IMR-90 (cell line): ENCODE measurements around the gene CDC42EP2. TPM values are rescaled to one million over a fixed set of nuclear protein-coding genes. Genes with fewer than 3 reads are reported as not detected.

ENCODE experiments used
- ATAC-seq: fragments of 200-7000 bp; cut with Tn5 transposase; 2 replicates; pipeline ENCODE4 v1.9.1; 2020; ENCODE audit warnings: low read depth, mild to moderate bottlenecking, moderate library complexity
- BruUV-seq: library from RNA; stranded (reverse); fragments of 400-500 nt; replicated peaks from 2 replicates; lab custom pipeline; 2021; lab: Mats Ljungman, UMichigan
- CTCF ChIA-PET: fragments of 300-600 bp; formaldehyde crosslinking; extraction: SDS; loops from one replicate; lab custom pipeline; 2021; ENCODE audit warnings: antibody characterized with exemption; lab: Yijun Ruan, JAX
- POLR2A ChIA-PET: fragments of 300-600 bp; sonication (Branson Sonifier 250); formaldehyde crosslinking; loops from one replicate; lab custom pipeline; 2022; ENCODE audit warnings: antibody characterized with exemption; ENCODE audit not compliant: unreplicated experiment; lab: Charles Lee
- DNase-seq: peaks from one replicate; pipeline ENCODE4 v3.0.0; 2013
- H2AFZ ChIP-seq: replicated peaks from 2 replicates; pipeline ENCODE3; 2013; ENCODE audit warnings: low read length, mild to moderate bottlenecking; ENCODE audit not compliant: poor library complexity
- H2AK5ac ChIP-seq: 2 replicates; pipeline ENCODE4 v1.6.1; 2013; ENCODE audit warnings: low read depth, low read length, inconsistent platforms
- H2AK9ac ChIP-seq: replicated peaks from 2 replicates; pipeline ENCODE3; 2013; ENCODE audit warnings: mild to moderate bottlenecking, low read depth, low read length, moderate library complexity; ENCODE audit not compliant: poor library complexity
- H2BK120ac ChIP-seq: 2 replicates; pipeline ENCODE4 v1.6.1; 2013; ENCODE audit warnings: low read depth, low read length, inconsistent platforms
- H2BK15ac ChIP-seq: 3 replicates; pipeline ENCODE4 v1.6.1; 2013; ENCODE audit warnings: low read depth, low read length, inconsistent platforms
- H2BK20ac ChIP-seq: 2 replicates; pipeline ENCODE4 v1.6.1; 2013; ENCODE audit warnings: low read depth, mild to moderate bottlenecking, inconsistent platforms, low read length, moderate library complexity
- H2BK5ac ChIP-seq: 2 replicates; pipeline ENCODE4 v1.6.1; 2013; ENCODE audit warnings: mild to moderate bottlenecking, low read depth, low read length, inconsistent platforms; ENCODE audit not compliant: poor library complexity, severe bottlenecking
- H3K14ac ChIP-seq: replicated peaks from 2 replicates; pipeline ENCODE4 v1.6.1; 2013; ENCODE audit warnings: low read depth, low read length, inconsistent platforms
- H3K18ac ChIP-seq: 2 replicates; pipeline ENCODE4 v1.6.1; 2013; ENCODE audit warnings: low read depth, low read length, control low read depth
- H3K23ac ChIP-seq: 2 replicates; pipeline ENCODE4 v1.6.1; 2013; ENCODE audit warnings: low read depth, low read length, inconsistent platforms
- H3K27ac ChIP-seq: 2 replicates; pipeline ENCODE4 v1.5.1; 2013; ENCODE audit warnings: mild to moderate bottlenecking, control low read depth, low read length; ENCODE audit not compliant: insufficient read depth
- H3K27me3 ChIP-seq: 2 replicates; pipeline ENCODE4 v1.6.1; 2013; ENCODE audit warnings: low read length; ENCODE audit not compliant: control insufficient read depth, insufficient read depth
- H3K36me3 ChIP-seq: 2 replicates; pipeline ENCODE4 v1.6.1; 2013; ENCODE audit warnings: low read length, mixed read lengths; ENCODE audit not compliant: control insufficient read depth, insufficient read depth
- H3K4ac ChIP-seq: 2 replicates; pipeline ENCODE4 v1.6.1; 2013; ENCODE audit warnings: low read depth, low read length, inconsistent platforms
- H3K4me1 ChIP-seq: 2 replicates; pipeline ENCODE4 v1.6.1; 2013; ENCODE audit warnings: low read length, mixed read lengths; ENCODE audit not compliant: control insufficient read depth, insufficient read depth
- H3K4me2 ChIP-seq: 2 replicates; pipeline ENCODE4 v1.6.1; 2013; ENCODE audit warnings: low read depth, mild to moderate bottlenecking, control low read depth, low read length, moderate library complexity
- H3K4me3 ChIP-seq: 2 replicates; pipeline ENCODE4 v1.5.1; 2013; ENCODE audit warnings: low read depth, mild to moderate bottlenecking, control low read depth, low read length, moderate library complexity; ENCODE audit not compliant: insufficient read depth
- H3K56ac ChIP-seq: 2 replicates; pipeline ENCODE4 v1.6.1; 2013; ENCODE audit warnings: low read length, inconsistent platforms; ENCODE audit not compliant: insufficient read depth; ENCODE audit errors: extremely low read depth
- H3K79me1 ChIP-seq, 2 experiments: 2 replicates each; pipeline ENCODE4 v1.6.1; 2013; ENCODE audit warnings: low read length in 2 of 2, inconsistent platforms in 1 of 2, low read depth in 1 of 2
- H3K9ac ChIP-seq: 2 replicates; pipeline ENCODE4 v1.6.1; 2013; ENCODE audit warnings: low read depth, low read length, control low read depth
- H3K9me1 ChIP-seq: 2 replicates; pipeline ENCODE4 v1.6.1; 2013; ENCODE audit warnings: low read length, inconsistent platforms; ENCODE audit not compliant: insufficient read depth
- H3K9me3 ChIP-seq: 2 replicates; pipeline ENCODE4 v1.6.1; 2013; ENCODE audit warnings: low read length; ENCODE audit not compliant: control insufficient read depth, insufficient read depth
- H4K20me1 ChIP-seq: 2 replicates; pipeline ENCODE4 v1.6.1; 2013; ENCODE audit warnings: low read length, inconsistent platforms; ENCODE audit not compliant: insufficient read depth
- H4K5ac ChIP-seq: 2 replicates; pipeline ENCODE4 v1.6.1; 2013; ENCODE audit warnings: mild to moderate bottlenecking, low read depth, low read length, control low read depth
- H4K8ac ChIP-seq, 2 experiments: 2 replicates each; pipeline ENCODE4 v1.6.1; 2013; ENCODE audit warnings: low read depth in 2 of 2, low read length in 2 of 2, control low read depth in 1 of 2, inconsistent platforms in 1 of 2
- H4K91ac ChIP-seq: 2 replicates; pipeline ENCODE4 v1.6.1; 2013; ENCODE audit warnings: low read depth, low read length, inconsistent platforms; ENCODE audit not compliant: insufficient read depth
- BHLHE40 ChIP-seq: fragments of 150-350 bp; IDR thresholded peaks from 2 replicates; pipeline ENCODE4 v1.6.1; 2016; ENCODE audit warnings: mild to moderate bottlenecking, low read depth, low read length
- CEBPB ChIP-seq: IDR thresholded peaks from 2 replicates; pipeline ENCODE4 v1.6.1; 2012; ENCODE audit warnings: low read depth, low read length, improper control_type of control experiment
- CHD1 ChIP-seq: IDR thresholded peaks from 2 replicates; pipeline ENCODE4 v1.6.1; 2012; ENCODE audit warnings: low read depth, low read length, improper control_type of control experiment
- ELK1 ChIP-seq: fragments of 150-350 bp; IDR thresholded peaks from 2 replicates; pipeline ENCODE4 v1.6.1; 2016; ENCODE audit warnings: low read depth, mild to moderate bottlenecking, low read length, moderate library complexity, borderline replicate concordance
- FOS ChIP-seq: fragments of 150-350 bp; IDR thresholded peaks from 2 replicates; pipeline ENCODE4 v1.6.1; 2016; ENCODE audit warnings: low read depth, low read length
- MAFK ChIP-seq: IDR thresholded peaks from 2 replicates; pipeline ENCODE4 v1.6.1; 2012; ENCODE audit warnings: low read depth, low read length, improper control_type of control experiment
- MXI1 ChIP-seq: IDR thresholded peaks from 2 replicates; pipeline ENCODE4 v1.6.1; 2012; ENCODE audit warnings: low read depth, mild to moderate bottlenecking, low read length, moderate library complexity, borderline replicate concordance
- NFE2L2 ChIP-seq: fragments of 150-350 bp; IDR thresholded peaks from 2 replicates; pipeline ENCODE4 v1.6.1; 2016; ENCODE audit warnings: low read depth, mild to moderate bottlenecking, low read length
- POLR2A ChIP-seq: IDR thresholded peaks from 2 replicates; pipeline ENCODE4 v1.6.1; 2012; ENCODE audit warnings: mild to moderate bottlenecking, low read depth, low read length
- RAD21 ChIP-seq: IDR thresholded peaks from 2 replicates; pipeline ENCODE4 v1.6.1; 2012; ENCODE audit warnings: low read length, improper control_type of control experiment
- RFX5 ChIP-seq: IDR thresholded peaks from 2 replicates; pipeline ENCODE4 v1.8.0; 2012; ENCODE audit warnings: low read depth, mild to moderate bottlenecking, low read length, moderate library complexity
- SMC3 ChIP-seq: fragments of 150-350 bp; IDR thresholded peaks from 2 replicates; pipeline ENCODE4 v1.6.1; 2016; ENCODE audit warnings: low read depth, mild to moderate bottlenecking, antibody characterized with exemption, low read length, moderate library complexity
- USF2 ChIP-seq: fragments of 150-350 bp; IDR thresholded peaks from 2 replicates; pipeline ENCODE4 v1.6.1; 2017; ENCODE audit warnings: mild to moderate bottlenecking, antibody characterized with exemption, low read length, low read depth
- WGBS, 2 experiments: methylation state at CpG; one replicate each; pipeline versions ENCODE4 v1.1.5 to v1.1.7; 2013; ENCODE audit warnings: missing lambda C conversion rate in 2 of 2; ENCODE audit not compliant: insufficient read length in 1 of 2; ENCODE audit errors: extremely low coverage in 2 of 2; 5-methylcytosine and 5-hydroxymethylcytosine counted together
- dilution Hi-C: fragments of 300-500 bp; cut with HindIII; formaldehyde crosslinking; loops from one replicate; pipeline ENCODE4 v1.14.3; 2018; ENCODE audit warnings: low sequenced_read_pairs; ENCODE audit not compliant: unreplicated experiment
- in situ Hi-C: fragments of 300-500 bp; cut with MboI; formaldehyde crosslinking; loops from 3 replicates; pipeline ENCODE4 v1.14.3; 2019; ENCODE audit warnings: low sequenced_read_pairs, inconsistent platforms, mixed read lengths
- intact Hi-C: fragments of 100-400 bp; cut with micrococcal nuclease; formaldehyde crosslinking; loops from 2 replicates; pipeline ENCODE4 v1.10.0; 2022
- polyA plus RNA-seq, 3 experiments: library from polyadenylated mRNA; depleted of rRNA; stranded (reverse); fragments of >200 nt; gene quantifications; 2 replicates each; pipeline ENCODE4 v1.2.3, GENCODE V29; 2012; ENCODE audit warnings: low replicate concordance in 1 of 3
- total RNA-seq: library from RNA; depleted of rRNA; stranded (reverse); fragments of >200 nt; gene quantifications from 2 replicates; pipeline ENCODE4 v1.2.3, GENCODE V29; 2012
- TF ChIP-seq, protein P1 (sequence below): conservative IDR thresholded peaks from 2 replicates; pipeline ENCODE4 v1.5.1; 2012; ENCODE audit warnings: mild to moderate bottlenecking, low read depth, low read length, improper control_type of control experiment

The CDC42EP2 gene
- total and polyA plus RNA-seq, 2 of the 4 experiments (the other 2 are of a cell fraction), result 5.2 to 27.5 TPM

GRCh38 chr11:65315204-65315865 lies 669 bp downstream of the CDC42EP2 start:
- Histone ChIP-seq H3K27ac (peak overlapping the region; percentile 91), H3K79me1 (peaks cover 5 to 61% of the 10 kb centered on the region in 2 experiments; a peak in 2 of 4 replicates), H3K4me1 (peaks cover 25% of the 10 kb centered on the region), H2AFZ (peak overlapping the region; percentile 90), H4K8ac (peak overlapping the region in 1 of 2 experiments; percentile 59; a peak in 1 of 4 replicates), H4K5ac (peak overlapping the region; percentile 28; the same call in 1 of the 2 replicates), H3K4ac (peak overlapping the region; percentile 79), H3K18ac (peak overlapping the region; percentile 39; the same call in 1 of the 2 replicates), H3K4me2 (peak overlapping the region; percentile 93), H3K14ac (peak overlapping the region; percentile 77), H4K91ac (no peak overlapping the region; the same call in 1 of the 2 replicates), H2BK15ac (no peak overlapping the region), H2BK5ac (peak overlapping the region; percentile 67), H3K9me1 (peaks cover 11% of the 10 kb centered on the region), H3K56ac (peak overlapping the region; percentile 42), H2AK9ac (peak overlapping the region; percentile 96), H3K36me3 (peaks cover 3% of the 10 kb centered on the region; the same call in 1 of the 2 replicates), H4K20me1 (peaks cover 47% of the 10 kb centered on the region), H2AK5ac (peak overlapping the region; percentile 82), H3K4me3 (peak overlapping the region; percentile 96), H2BK20ac (no peak overlapping the region), H2BK120ac (peak overlapping the region; percentile 29; the same call in 1 of the 2 replicates), H3K9me3 (no peaks in the 10 kb centered on the region), H3K9ac (peak overlapping the region; percentile 90), H3K23ac (peak overlapping the region; percentile 26; the same call in 1 of the 2 replicates), H3K27me3 (no peaks in the 10 kb centered on the region)
- dilution Hi-C loops, result no loop called here
- in situ Hi-C loops, result loop anchor here (5.0 kb wide), 1 partner anchor 38 kb away; no protein-coding TSS in a partner anchor
- BruUV-seq, result TSS peak; percentile 44
- DNase-seq (peak; percentile 68), ATAC-seq (peak; percentile 19)
- intact Hi-C loops, result loop anchor here (1.0 kb wide), 1 partner anchor 40 kb away; no protein-coding TSS in a partner anchor
- CTCF ChIA-PET, result interaction anchor here (0.6 to 4.5 kb wide), 16 partner anchors 9 to 90 kb away, joined by 3 to 66 read pairs (median 6); partner anchors contain the start of gene DPF2
- 0% methylated on average over 14 of the region's 59 CpGs; no CpG with 5 or more reads in 1 of the 2 experiments for WGBS, 2 experiments
- POLR2A ChIA-PET, result interaction anchor here (1.0 kb wide), 1 partner anchor 23 kb away, joined by 4 read pairs; no protein-coding TSS in a partner anchor
- TF ChIP-seq MXI1 (0 out of 2 replicates have a peak, but pooled peaks have one; percentile 2), FOS (no peak), NFE2L2 (no peak), RAD21 (peak; percentile 81), POLR2A (peak; percentile 25; the same call in 1 of the 2 replicates), USF2 (no peak), CEBPB (no peak), ELK1 (no peak), CHD1 (peak; percentile 41), MAFK (no peak), SMC3 (peak; percentile 88), RFX5 (no peak), BHLHE40 (no peak)
- TF ChIP-seq, protein P1, sequence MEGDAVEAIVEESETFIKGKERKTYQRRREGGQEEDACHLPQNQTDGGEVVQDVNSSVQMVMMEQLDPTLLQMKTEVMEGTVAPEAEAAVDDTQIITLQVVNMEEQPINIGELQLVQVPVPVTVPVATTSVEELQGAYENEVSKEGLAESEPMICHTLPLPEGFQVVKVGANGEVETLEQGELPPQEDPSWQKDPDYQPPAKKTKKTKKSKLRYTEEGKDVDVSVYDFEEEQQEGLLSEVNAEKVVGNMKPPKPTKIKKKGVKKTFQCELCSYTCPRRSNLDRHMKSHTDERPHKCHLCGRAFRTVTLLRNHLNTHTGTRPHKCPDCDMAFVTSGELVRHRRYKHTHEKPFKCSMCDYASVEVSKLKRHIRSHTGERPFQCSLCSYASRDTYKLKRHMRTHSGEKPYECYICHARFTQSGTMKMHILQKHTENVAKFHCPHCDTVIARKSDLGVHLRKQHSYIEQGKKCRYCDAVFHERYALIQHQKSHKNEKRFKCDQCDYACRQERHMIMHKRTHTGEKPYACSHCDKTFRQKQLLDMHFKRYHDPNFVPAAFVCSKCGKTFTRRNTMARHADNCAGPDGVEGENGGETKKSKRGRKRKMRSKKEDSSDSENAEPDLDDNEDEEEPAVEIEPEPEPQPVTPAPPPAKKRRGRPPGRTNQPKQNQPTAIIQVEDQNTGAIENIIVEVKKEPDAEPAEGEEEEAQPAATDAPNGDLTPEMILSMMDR, result peak; percentile 94
